Breast epithelium (tissue), 4 donors: ENCODE results near the gene RIPK1. TPM values are rescaled to one million over a fixed set of nuclear protein-coding genes. Genes with fewer than 3 reads are reported as not detected.

Experiments
- DNase-seq, 2 donors: peaks; one replicate each; pipeline ENCODE4 v3.0.0-alpha.2; 2019; ENCODE audit warnings: low spot score in 2 of 2
- H3K27ac ChIP-seq, 2 donors: fragments of 200-600 bp; sonication (generic) in 1 of 2; one replicate each; pipeline ENCODE4 v1.5.1; 2016 to 2019; ENCODE audit warnings: mild to moderate bottlenecking in 1 of 2
- H3K27me3 ChIP-seq, 2 donors: fragments of 200-600 bp; sonication (generic) in 1 of 2; one replicate each; pipeline versions ENCODE4 v1.5.1 to v1.6.0; 2017 to 2019; ENCODE audit warnings: control low read depth in 1 of 2, mild to moderate bottlenecking in 1 of 2
- H3K36me3 ChIP-seq: fragments of 200-600 bp; one replicate; pipeline ENCODE4 v1.5.1; 2019
- H3K4me1 ChIP-seq, 2 donors: fragments of 200-600 bp; sonication (generic); one replicate each; pipeline ENCODE4 v1.5.1; 2016 to 2019; ENCODE audit warnings: control low read depth in 1 of 2
- H3K4me3 ChIP-seq, 3 donors: fragments of 200-600 bp; sonication (generic); 1 replicate in 2 of 3; 2 replicates in 1 of 3; pipeline ENCODE4 v1.5.1; 2016 to 2019; ENCODE audit warnings: mild to moderate bottlenecking in 3 of 3, moderate library complexity in 2 of 3
- H3K9me3 ChIP-seq, 2 donors: fragments of 200-600 bp; sonication (generic) in 1 of 2; one replicate each; pipeline ENCODE4 v1.5.1; 2016 to 2019; ENCODE audit warnings: control low read depth in 1 of 2
- CTCF ChIP-seq, 3 donors: fragments of 450-650 bp; IDR thresholded peaks; one replicate each; pipeline ENCODE4 v1.5.1; 2016 to 2017; ENCODE audit warnings: antibody characterized with exemption in 3 of 3, mild to moderate bottlenecking in 3 of 3, moderate library complexity in 3 of 3
- POLR2A ChIP-seq: fragments of 450-650 bp; IDR thresholded peaks from one replicate; pipeline ENCODE4 v1.6.1; 2016; ENCODE audit warnings: antibody characterized with exemption, mild to moderate bottlenecking, moderate library complexity
- POLR2AphosphoS5 ChIP-seq, 3 donors: sonication (generic); formaldehyde crosslinking; IDR thresholded peaks; one replicate each; pipeline ENCODE4 v1.6.1; 2017; ENCODE audit warnings: antibody characterized with exemption in 3 of 3
- intact Hi-C: fragments of 100-400 bp; cut with DNase I; formaldehyde crosslinking; loops from one replicate; pipeline ENCODE4 v1.15.1; 2023; ENCODE audit warnings: low total_unique reads
- total RNA-seq, 3 donors: library from RNA; depleted of rRNA; stranded (reverse); fragments of >200 nt; gene quantifications; one replicate each; pipeline ENCODE4 v1.1.0, GENCODE V29; 2016

Gene RIPK1
- total RNA-seq, 3 donors from 2014 or later, result 23.8 to 38.9 (median 26.2) TPM

- no peaks in the 10 kb centered on the region for H3K9me3 ChIP-seq
- no peak for DNase-seq
- H3K27me3 ChIP-seq, result no peaks in the 10 kb centered on the region
- H3K4me3 ChIP-seq, result no peak overlapping the region
- no peak overlapping the region for H3K27ac ChIP-seq
- no peak for TF ChIP-seq POLR2AphosphoS5 (IDR thresholded peaks at IDR 0.05)
- TF ChIP-seq POLR2A, result no peak
- TF ChIP-seq CTCF (IDR thresholded peaks at IDR 0.05), result no peak
- no peaks in the 10 kb centered on the region for H3K4me1 ChIP-seq
- intact Hi-C loops, result no loop called here
- H3K36me3 ChIP-seq, result no peaks in the 10 kb centered on the region
Observed at GRCh38 chr6:3033652-3034051, 34.6 kb upstream of the RIPK1 start.

- no peaks in the 10 kb centered on the region for H3K4me1 ChIP-seq
- DNase-seq, result no peak
Observed at GRCh38 chr6:3035397-3035796, 32.9 kb upstream of the RIPK1 start.

GRCh38 chr6:3036861-3037637 is 31.2 kb upstream of the RIPK1 start:
- DNase-seq, result no peak
- intact Hi-C loops, result no loop called here
- H3K27ac ChIP-seq, result no peak overlapping the region

More at GRCh38 chr6:3035397-3035796, 32.9 kb upstream of the RIPK1 start:
- TF ChIP-seq POLR2A, result no peak
- TF ChIP-seq POLR2AphosphoS5 (IDR thresholded peaks at IDR 0.05), result no peak
- no peak for TF ChIP-seq CTCF (IDR thresholded peaks at IDR 0.05)
- Histone ChIP-seq H3K9me3 (no peaks in the 10 kb centered on the region), H3K27me3 (no peaks in the 10 kb centered on the region), H3K36me3 (no peaks in the 10 kb centered on the region), H3K27ac (no peak overlapping the region), H3K4me3 (no peak overlapping the region)
- intact Hi-C loops, result no loop called here

GRCh38 chr6:3037638-3038365 is 30.5 kb upstream of the RIPK1 start:
- H3K4me1 ChIP-seq, result no peaks in the 10 kb centered on the region
- H3K4me3 ChIP-seq, result no peak overlapping the region
- DNase-seq, result no peak
- intact Hi-C loops, result no loop called here
- H3K27ac ChIP-seq, result no peak overlapping the region
- TF ChIP-seq POLR2A, result no peak
- TF ChIP-seq CTCF (IDR thresholded peaks at IDR 0.05), result no peak
- no peak for TF ChIP-seq POLR2AphosphoS5 (IDR thresholded peaks at IDR 0.05)
- no peaks in the 10 kb centered on the region for H3K27me3 ChIP-seq
- no peaks in the 10 kb centered on the region for H3K9me3 ChIP-seq
- no peaks in the 10 kb centered on the region for H3K36me3 ChIP-seq

More at GRCh38 chr6:3036861-3037637, 31.2 kb upstream of the RIPK1 start:
- no peaks in the 10 kb centered on the region for H3K27me3 ChIP-seq
- no peaks in the 10 kb centered on the region for H3K4me1 ChIP-seq
- H3K9me3 ChIP-seq, result no peaks in the 10 kb centered on the region
- no peak overlapping the region for H3K4me3 ChIP-seq
- TF ChIP-seq CTCF (IDR thresholded peaks at IDR 0.05), result no peak
- no peak for TF ChIP-seq POLR2A
- no peak for TF ChIP-seq POLR2AphosphoS5 (IDR thresholded peaks at IDR 0.05)
- H3K36me3 ChIP-seq, result no peaks in the 10 kb centered on the region

- no peak for DNase-seq
- no peak overlapping the region for H3K27ac ChIP-seq
- H3K36me3 ChIP-seq, result no peaks in the 10 kb centered on the region
- TF ChIP-seq CTCF (IDR thresholded peaks at IDR 0.05), result no peak
- TF ChIP-seq POLR2A, result no peak
- TF ChIP-seq POLR2AphosphoS5 (IDR thresholded peaks at IDR 0.05), result no peak
- no peaks in the 10 kb centered on the region for H3K27me3 ChIP-seq
- H3K4me1 ChIP-seq, result no peaks in the 10 kb centered on the region
- no peak overlapping the region for H3K4me3 ChIP-seq
- no peaks in the 10 kb centered on the region for H3K9me3 ChIP-seq
- intact Hi-C loops, result no loop called here
Observed at GRCh38 chr6:3039384-3039783, 28.9 kb upstream of the RIPK1 start.
